Head of caudate nucleus (tissue), 42 donors: ENCODE measurements around the gene HLA-F.
A peak's percentile ranks its signal among the peaks of the same experiment; 100 is the strongest.

Experiments
- DNase-seq, 42 donors: peaks; one replicate each; pipeline versions ENCODE4 v3.0.0 to v3.0.0-alpha.2; 2020 to 2021; ENCODE audit warnings: mixed read lengths in 7 of 42
- intact Hi-C: fragments of 100-400 bp; cut with DNase I; formaldehyde crosslinking; loops from one replicate; pipeline ENCODE4 v1.15.0; 2022

Gene HLA-F

DNA sequence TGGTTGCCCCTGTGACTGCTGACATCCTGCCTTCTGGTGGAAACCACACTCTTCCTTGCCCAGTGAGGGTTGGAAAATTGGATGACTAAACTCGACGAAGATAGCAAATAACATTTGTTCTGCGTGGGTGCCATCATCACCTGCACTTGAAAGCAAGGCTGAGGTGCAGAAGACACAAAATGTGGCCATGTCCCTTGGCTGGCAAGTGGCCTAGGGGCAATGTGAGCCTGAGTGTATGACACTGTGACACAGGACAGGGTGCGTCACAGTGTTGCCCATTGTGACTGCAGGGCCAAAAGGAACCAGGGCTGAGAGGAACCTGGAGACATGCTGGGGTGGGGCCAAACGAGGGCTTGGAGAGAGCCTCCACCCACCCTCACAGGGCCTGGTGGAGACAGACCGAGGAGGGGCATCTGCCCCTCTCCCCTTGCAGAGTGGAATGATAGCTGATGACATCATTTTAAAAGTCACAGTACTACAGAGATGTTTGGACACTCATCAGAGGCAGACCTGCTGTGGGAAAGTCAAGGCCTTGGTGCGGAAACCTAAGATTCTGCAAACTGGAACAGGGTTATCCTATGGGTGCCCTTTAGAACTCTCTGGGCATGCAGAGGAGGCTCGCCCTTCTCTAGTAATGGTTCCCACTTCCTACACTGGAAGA lies 12.8 kb upstream of the HLA-F start:
- peak in 2 of 42 donors; percentile 13 to 15 for DNase-seq
- intact Hi-C loops: no loop called here

DNA sequence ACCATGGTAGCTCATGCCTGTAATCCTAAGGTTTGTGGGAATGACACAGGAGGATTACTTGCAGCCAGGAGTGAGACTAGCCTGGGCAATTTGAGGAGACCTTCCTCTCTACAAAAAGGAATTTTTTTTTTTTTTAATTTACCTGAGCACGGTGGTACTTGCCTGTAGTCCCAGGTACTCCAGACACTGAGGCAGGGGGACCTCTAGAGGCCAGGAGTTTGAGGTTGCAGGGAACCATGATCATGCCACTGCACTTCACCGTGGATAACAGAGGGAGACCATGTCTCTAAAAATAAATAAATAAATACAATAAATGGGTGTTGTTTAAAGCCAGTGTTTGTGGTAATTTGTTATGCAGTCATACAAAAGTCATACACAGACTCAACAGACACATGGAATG lies 2.4 kb upstream of the HLA-F start:
- intact Hi-C loops: no loop called here
- DNase-seq: peak in 1 of 42 donors; percentile 37

DNA sequence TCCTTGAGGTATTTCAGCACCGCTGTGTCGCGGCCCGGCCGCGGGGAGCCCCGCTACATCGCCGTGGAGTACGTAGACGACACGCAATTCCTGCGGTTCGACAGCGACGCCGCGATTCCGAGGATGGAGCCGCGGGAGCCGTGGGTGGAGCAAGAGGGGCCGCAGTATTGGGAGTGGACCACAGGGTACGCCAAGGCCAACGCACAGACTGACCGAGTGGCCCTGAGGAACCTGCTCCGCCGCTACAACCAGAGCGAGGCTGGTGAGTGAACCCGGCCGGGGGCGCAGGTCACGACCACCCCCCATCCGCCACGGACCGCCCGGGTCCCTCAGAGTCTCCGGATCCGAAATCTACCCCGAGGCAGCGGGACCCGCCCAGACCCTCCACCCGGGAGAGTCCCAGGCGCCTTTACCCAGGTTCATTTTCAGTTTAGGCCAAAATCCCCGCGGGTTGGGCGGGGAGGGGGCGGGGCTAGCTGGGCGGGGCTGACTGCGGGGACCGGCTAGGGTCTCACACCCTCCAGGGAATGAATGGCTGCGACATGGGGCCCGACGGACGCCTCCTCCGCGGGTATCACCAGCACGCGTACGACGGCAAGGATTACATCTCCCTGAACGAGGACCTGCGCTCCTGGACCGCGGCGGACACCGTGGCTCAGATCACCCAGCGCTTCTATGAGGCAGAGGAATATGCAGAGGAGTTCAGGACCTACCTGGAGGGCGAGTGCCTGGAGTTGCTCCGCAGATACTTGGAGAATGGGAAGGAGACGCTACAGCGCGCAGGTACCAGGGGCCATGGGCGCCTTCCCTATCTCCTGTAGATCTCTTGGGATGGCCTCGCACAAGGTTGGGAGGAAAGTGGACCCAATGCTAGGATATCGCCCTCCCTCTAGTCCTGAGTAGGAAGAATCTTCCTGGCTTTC lies 693 bp downstream of the HLA-F start:
- DNase-seq: peak in 35 of 42 donors; percentile 14 to 65 (median 33)
- intact Hi-C loops: no loop called here

DNA sequence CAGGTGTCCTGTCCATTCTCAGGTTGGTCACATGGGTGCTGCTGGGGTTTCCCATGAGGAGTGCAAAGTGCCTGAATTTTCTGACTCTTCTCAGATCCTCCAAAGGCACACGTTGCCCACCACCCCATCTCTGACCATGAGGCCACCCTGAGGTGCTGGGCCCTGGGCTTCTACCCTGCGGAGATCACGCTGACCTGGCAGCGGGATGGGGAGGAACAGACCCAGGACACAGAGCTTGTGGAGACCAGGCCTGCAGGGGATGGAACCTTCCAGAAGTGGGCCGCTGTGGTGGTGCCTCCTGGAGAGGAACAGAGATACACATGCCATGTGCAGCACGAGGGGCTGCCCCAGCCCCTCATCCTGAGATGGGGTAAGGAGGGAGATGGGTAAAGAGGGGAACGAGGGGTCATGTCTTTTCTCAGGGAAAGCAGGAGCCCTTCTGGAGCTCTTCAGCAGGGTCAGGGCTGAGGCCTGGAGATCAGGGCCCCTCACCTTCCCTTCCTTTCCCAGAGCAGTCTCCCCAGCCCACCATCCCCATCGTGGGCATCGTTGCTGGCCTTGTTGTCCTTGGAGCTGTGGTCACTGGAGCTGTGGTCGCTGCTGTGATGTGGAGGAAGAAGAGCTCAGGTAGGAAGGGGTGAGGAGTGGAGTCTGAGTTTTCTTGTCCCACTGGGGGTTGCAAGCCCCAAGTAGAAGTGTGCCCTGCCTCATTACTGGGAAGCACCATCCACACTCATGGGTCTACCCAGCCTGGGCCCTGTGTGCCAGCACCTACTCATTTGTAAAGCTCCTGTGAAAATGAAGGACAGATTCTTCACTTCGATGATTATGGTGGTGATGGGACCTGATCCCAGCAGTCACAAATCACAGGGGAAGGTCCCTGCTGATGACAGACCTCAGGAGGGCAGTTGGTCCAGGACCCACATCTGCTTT lies 2.0 kb downstream of the HLA-F start:
- DNase-seq: peak in 1 of 42 donors; percentile 34
- intact Hi-C loops: no loop called here

DNA sequence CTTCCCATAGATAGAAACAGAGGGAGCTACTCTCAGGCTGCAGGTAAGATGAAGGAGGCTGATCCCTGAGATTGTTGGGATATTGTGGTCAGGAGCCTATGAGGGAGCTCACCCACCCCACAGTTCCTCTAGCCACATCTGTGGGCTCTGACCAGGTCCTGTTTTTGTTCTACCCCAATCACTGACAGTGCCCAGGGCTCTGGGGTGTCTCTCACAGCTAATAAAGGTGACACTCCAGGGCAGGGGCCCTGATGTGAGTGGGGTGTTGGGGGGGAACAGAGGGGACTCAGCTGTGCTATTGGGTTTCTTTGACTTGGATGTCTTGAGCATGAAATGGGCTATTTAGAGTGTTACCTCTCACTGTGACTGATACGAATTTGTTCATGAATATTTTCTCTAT lies 2.8 kb downstream of the HLA-F start:
- intact Hi-C loops: no loop called here
- peak in 1 of 42 donors; percentile 1 for DNase-seq

DNA sequence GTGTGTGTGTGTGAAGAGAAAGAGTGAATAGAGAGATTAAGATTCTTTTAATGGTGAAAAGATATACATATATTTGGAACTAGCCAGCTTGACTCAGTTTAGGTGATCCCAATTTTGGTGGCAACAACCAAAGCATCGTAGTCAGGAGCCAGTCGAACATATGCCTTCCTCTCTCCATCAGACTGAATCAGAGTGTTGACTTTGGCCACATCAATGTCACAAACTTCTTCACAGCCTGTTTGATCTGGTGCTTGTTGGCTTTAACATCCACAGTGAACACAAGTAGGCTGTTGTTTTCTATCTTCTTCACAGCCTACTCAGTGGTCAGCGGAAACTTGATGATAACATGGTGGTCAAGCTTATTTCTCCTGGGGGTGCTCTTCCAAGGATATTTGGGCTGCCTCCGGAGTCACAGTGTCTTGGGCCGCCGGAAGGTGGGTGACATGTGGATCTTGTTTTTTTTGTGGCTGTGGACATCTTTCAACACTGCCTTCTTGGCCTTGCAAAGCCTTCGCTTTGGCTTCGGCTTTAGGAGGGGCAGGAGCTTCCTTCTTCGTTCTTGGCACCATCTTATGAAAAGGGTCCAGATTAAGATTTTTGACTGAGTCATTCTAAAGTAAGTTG lies 3.4 kb downstream of the HLA-F start:
- DNase-seq: no peak
- intact Hi-C loops: no loop called here

DNA sequence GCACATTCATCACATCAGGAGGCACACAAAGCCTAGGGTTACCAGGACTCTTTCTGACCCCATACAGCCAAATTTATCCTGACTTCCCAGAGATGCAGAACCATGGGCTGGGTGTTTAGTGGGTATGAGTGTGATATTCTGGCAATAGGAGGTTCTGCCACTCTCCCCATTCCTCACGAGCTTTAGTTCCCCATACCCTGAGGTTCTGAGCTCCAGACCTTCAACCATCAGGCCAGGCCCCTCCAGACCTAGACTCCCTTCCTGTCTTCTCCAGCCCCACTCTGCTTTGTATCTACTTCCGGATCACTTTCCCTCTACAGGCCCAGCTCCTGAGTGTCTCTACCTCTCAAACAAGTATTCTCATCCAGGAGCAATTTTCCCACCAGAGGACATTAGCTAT lies 4.4 kb downstream of the HLA-F start:
- no peak for DNase-seq
- intact Hi-C loops: no loop called here

DNA sequence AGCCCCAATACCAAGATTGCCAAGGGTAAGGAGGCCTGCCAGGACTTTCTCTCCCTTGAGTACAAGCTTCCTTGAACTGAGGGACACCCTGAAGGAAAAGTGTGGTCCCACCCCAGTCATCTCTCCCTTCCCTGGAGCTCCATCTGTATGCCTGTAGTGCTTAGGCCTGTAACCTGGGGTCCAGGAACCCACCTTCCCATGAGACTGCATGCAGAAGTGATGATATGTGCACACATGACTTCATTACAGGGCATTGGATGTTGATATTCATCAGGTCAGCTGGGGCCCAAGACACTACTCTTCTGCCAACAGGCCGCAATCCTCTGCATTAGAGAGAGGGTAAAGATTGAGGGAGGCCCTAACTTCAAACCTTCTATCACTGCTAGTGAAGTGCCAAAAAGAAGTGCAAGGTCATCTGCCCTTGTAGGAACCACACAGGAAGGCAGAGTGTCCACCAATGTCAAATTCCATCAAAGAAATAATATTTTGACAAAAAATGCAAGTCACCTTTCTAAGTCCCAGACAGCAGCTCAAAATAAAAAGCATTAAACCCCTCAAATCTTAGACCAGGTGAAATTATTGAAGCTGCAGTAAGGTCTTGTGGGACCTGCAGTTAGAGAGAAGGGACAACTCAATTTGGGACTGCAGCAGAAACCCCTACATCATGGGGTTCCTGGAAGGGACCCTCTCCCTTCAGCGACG lies 5.1 kb downstream of the HLA-F start:
- intact Hi-C loops: no loop called here
- no peak for DNase-seq

DNA sequence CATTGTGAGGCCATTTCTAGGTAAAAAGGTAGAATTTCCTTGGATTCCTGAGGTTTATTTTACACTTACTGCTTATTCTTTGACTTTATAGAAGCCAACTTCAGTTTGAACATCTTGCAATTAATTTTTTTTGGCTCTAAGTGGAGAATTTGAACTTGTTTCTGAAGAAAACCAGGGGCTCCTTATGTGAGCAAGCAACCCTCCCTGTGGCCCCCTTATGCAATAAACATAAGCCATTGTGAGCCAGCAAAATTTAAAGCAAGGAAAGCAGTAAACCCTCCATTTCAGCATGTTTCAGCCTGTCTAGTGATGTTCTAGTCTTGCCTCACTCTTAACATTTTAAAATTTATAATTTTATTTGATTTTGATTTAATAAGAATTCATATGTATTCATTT lies 5.6 kb downstream of the HLA-F start:
- DNase-seq: no peak
- intact Hi-C loops: no loop called here

DNA sequence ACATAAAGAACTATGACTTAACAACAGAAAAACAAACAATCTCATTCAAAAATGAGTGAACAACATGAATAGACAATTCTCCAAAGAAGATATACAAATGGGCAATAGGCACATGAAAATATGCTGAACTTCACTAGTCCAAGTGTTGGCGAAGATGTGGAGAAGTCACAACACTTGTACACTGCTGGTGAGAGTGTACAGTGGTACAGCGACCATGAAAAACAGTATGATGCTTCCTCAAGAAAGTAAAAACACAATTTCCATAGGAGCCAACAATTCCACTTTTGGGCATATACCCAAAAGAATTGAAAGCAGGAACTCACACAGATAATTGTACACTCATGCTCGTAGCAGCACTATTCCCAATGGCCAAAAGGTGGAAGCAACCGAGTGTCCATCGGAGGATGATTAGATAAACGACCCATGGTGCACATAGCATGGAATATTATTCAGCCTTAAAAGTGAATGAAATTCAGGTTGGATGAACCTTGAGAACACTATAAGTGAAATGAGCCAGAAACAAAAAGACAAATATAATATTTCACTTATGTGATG lies 6.6 kb downstream of the HLA-F start:
- intact Hi-C loops: no loop called here
- peak in 1 of 42 donors; percentile 7 for DNase-seq

DNA sequence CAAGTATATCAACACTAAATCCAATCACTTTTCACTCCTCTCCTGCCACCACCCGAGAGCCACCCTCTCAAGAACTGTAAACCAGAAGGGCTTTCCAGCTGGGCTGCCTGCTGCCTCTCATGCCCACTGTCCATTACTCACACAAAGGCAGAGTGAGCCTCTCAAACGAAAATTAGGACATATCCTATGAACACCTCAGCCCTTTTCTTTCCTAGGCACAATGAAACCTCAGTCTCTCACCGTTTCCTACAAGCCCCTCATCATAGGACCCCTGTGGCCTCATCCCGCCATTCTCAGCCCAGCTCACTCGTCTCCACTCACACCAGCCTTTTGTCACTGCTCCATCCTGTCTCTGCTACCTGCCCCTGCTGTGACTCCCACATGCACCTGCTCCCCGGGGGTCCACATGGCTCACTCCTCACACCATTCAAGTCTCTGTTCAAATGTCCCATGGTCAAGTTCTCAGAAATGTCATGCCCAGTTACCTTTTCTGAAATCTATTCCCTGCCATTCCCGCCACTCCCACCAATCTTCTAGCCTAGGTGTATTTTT lies 7.4 kb downstream of the HLA-F start:
- intact Hi-C loops: no loop called here

DNA sequence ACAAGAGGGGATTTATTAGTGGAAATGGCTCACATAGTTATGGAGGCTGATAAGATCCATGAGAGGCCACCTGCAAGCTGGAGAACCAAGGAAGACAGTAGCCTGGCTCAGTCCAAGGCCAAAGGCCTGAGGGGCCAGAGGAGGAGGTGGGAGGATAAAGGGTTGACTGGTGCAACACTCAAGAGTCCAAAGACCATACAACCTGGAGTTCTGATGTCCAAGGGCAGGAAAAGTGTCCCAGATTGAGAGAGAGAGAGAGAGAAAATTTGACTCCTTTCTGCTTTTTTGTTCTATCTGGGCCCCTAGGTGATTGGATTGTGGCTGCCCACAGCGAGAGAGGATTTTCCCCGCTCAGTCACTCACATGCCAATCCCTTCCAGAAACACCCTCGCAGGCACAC lies 8.0 kb downstream of the HLA-F start:
- DNase-seq: no peak
- intact Hi-C loops: no loop called here

More for the DNA sequence above, 7.4 kb downstream of the HLA-F start:
- peak in 1 of 42 donors; percentile 39 for DNase-seq

DNA sequence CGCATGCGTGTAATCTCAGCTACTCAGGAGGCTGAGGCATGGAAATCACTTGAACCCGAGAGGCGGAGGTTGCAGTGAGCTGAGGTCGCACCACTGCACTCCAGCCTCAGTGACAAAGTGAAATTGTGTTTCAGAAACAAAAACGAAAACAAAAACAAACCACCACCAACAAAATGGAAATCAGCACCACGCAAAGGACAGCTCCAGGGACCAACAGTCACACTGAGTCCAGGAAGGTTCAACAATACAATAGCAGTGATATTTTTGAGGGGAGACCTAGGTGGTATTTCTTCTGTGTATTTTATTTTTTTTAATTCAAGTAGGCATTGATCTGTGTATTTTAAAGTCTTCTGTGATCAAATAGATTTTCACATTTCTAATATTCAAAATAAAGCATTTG lies 9.8 kb downstream of the HLA-F start:
- intact Hi-C loops: no loop called here
- no peak for DNase-seq

DNA sequence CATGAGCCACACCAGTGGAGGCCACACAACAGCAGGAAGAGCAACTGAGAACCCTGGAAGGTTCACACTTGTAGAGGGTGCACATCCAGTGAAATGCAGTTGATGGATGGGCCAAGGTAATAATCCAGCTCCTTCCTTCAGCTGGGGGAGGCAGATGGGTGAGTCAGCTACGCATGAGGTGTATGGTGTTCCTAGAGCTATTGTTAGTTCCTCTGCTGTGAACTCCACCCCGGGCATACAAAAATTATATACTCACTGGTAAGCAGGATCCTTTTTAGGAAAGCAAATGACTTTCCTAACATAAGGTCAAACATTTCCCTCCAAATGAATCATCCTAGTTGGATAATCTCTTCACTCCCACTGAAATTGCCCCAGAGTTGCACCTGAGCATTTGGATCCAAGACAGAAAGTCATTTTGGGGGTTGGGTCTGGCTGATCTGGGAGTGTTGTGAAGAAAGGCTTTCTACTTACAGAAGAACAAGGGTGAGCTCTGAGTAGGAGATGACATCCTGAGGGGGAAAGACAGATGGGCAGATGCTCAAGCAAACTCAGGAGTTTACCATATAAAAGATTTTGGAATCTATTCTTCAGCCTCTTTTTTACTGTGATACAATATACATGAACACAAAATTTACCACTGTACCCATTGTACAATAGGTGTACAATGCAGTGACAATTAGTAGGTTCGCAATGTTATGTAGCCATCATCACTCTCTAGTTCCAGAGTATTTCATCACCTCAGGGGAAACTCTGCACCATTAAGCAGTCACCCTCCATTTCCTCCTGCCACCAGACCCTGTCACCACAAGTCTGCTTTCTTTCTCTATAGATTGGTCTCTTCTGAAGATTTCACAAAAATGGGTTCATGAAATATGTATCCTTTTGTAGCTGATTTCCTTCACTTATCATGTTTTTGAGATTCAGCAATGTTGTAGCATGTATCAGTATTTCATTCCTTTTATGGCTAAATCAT lies 11.1 kb downstream of the HLA-F start:
- DNase-seq: peak in 40 of 42 donors; percentile 22 to 90 (median 66)
- intact Hi-C loops: no loop called here

DNA sequence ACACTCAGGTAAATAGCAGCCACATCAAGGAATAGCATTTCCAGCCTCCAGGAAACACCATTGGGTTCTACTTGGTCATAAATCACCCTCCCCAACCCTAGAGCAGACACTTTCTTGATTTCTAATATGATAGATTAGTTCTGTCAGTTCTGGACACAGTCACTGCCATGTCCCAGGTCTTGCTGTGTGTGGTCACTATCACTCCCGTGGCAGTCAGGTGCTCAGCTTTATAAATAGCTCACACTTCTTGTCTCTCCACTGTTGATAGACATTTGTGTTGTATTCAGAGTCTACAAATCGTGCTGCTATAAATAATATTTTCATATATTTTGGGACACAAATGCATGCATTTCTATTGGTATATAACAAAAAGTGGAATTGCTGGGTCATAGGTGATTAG lies 13.3 kb downstream of the HLA-F start:
- intact Hi-C loops: no loop called here

More for the DNA sequence above, 13.3 kb downstream of the HLA-F start:
- DNase-seq: peak in 1 of 42 donors; percentile 6
